GM12864 (cell line): ENCODE results near the gene SEMA3A.
"Not testable (repeated sequence)": the region's sequence is repeated elsewhere in the genome, so short reads cannot be mapped to it uniquely, and the experiment has no call there.

Experiments
- DNase-seq: peaks from one replicate; pipeline ENCODE4 v3.0.0-alpha.2; 2011; ENCODE audit warnings: low read depth
- H3K4me3 ChIP-seq: 2 replicates; pipeline ENCODE4 v1.5.1; 2011; ENCODE audit warnings: mild to moderate bottlenecking, low read depth, low read length, control low read depth
- TF ChIP-seq, protein P1 (sequence below): IDR thresholded peaks from 2 replicates; pipeline ENCODE4 v1.5.1; 2011; ENCODE audit warnings: low read depth, mild to moderate bottlenecking, moderate library complexity, low read length, control low read depth, inconsistent platforms; ENCODE audit errors: missing control alignments

The SEMA3A gene

DNA sequence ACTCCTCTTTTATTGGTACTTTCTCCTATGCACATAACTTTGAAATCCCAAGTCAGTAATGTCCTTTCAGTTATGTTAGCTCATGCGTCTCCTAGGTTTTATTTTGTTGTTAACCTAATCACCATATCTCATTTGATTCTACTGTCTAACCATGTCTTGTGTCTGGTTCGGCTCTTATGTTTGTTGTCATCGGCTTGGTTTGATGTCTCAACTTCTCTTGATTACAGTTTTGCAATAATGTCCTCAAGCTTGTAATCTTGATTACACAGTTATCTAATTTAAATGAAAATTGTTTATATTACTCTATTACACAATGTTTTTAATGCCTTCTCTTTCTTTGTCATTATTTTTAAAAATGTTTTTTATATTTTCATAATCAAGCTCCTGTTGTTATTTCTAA, 35.9 kb upstream of the SEMA3A start:
- DNase-seq, result no peak
- TF ChIP-seq, protein P1, sequence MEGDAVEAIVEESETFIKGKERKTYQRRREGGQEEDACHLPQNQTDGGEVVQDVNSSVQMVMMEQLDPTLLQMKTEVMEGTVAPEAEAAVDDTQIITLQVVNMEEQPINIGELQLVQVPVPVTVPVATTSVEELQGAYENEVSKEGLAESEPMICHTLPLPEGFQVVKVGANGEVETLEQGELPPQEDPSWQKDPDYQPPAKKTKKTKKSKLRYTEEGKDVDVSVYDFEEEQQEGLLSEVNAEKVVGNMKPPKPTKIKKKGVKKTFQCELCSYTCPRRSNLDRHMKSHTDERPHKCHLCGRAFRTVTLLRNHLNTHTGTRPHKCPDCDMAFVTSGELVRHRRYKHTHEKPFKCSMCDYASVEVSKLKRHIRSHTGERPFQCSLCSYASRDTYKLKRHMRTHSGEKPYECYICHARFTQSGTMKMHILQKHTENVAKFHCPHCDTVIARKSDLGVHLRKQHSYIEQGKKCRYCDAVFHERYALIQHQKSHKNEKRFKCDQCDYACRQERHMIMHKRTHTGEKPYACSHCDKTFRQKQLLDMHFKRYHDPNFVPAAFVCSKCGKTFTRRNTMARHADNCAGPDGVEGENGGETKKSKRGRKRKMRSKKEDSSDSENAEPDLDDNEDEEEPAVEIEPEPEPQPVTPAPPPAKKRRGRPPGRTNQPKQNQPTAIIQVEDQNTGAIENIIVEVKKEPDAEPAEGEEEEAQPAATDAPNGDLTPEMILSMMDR, result no peak
- no peak overlapping the region for H3K4me3 ChIP-seq

GRCh38 chr7:84228526-84228925, 33.9 kb upstream of the SEMA3A start:
- no peak overlapping the region for H3K4me3 ChIP-seq
- DNase-seq, result no peak
- TF ChIP-seq, protein P1, result no peak

DNA sequence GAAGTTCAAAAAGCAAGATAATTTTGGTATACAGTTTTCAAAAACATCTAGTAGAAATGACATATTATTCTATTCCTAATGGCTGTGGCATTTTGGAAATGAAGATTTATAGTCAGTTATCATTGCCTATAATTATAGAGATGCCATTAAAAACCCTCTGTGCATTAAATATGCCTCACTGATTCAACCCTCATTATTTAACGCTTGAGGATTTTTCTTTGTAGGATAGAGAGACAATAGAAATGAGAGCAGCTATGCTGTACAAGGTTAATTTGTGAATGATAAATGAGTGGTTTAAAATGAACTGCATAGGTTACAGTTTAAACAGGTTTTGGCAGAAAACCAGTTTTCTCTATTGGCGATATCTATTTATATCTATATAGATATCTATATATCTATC, 32.2 kb upstream of the SEMA3A start:
- DNase-seq, result no peak
- H3K4me3 ChIP-seq, result no peak overlapping the region
- TF ChIP-seq, protein P1, result no peak

- DNase-seq, result no peak
- TF ChIP-seq, protein P1, result no peak
- H3K4me3 ChIP-seq, result no peak overlapping the region
Observed at GRCh38 chr7:84224505-84224904, 29.9 kb upstream of the SEMA3A start.

DNA sequence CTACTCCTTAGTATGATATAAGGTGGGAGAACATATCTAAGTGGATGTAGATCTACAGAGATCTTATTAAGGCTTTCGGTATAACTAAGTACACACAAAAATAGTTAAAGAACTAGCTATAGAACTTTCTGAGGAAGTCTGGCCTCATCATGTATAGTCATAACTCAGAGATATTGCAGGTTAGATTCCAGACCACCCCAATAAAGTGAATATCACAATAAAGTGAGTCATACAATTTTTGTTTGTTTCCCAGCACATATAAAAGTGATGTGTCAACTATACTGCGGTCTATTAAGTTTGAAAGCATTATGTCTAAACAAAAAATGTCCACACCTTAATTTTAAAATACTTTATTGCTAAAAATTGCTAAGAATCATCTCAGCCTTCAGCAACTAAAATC, 24.7 kb upstream of the SEMA3A start:
- H3K4me3 ChIP-seq, result no peak overlapping the region
- TF ChIP-seq, protein P1, result no peak
- no peak for DNase-seq

DNA sequence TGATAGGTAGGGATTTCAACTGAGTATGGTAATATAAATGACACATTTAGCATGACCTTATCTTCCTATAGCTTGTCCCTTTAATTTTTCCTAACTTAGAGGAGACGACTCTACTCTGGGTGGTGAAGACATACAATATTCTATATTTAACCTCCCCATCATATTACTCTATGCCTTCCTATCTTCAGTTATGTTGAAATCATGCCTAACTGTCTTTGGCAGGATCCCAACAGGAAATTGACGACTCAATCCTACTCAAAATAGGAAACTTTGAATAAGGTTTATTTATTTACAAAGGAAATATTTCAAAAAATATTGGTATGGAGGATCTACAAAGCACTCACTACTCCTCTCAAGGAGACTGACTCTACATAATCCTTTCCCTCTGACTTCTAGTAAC, 24.1 kb upstream of the SEMA3A start:
- DNase-seq, result no peak
- H3K4me3 ChIP-seq, result no peak overlapping the region
- TF ChIP-seq, protein P1, result no peak

GRCh38 chr7:84216472-84216871, 21.9 kb upstream of the SEMA3A start:
- no peak for DNase-seq
- H3K4me3 ChIP-seq, result no peak overlapping the region
- TF ChIP-seq, protein P1, result no peak

- DNase-seq, H3K4me3 ChIP-seq: not testable (repeated sequence)
Observed at GRCh38 chr7:84214757-84215156, 20.2 kb upstream of the SEMA3A start.
